Upper lobe of left lung (tissue), 4 donors: Measurements from ENCODE around the gene PTGIS.

Experiments
- EP300 ChIP-seq, 4 donors: sonication (generic); formaldehyde crosslinking; IDR thresholded peaks; one replicate each; pipeline ENCODE4 v1.5.1; 2017; ENCODE audit warnings: antibody characterized with exemption in 4 of 4, control low read depth in 2 of 4
- TF ChIP-seq, protein P1 (sequence below), 6 experiments: fragments of 450-650 bp in 4 of 6; fragments of 200-600 bp in 2 of 6; sonication (generic) in 2 of 6; IDR thresholded peaks; one replicate each; pipeline ENCODE4 v1.5.1; 2016 to 2019; ENCODE audit warnings: antibody characterized with exemption in 6 of 6

DNA sequence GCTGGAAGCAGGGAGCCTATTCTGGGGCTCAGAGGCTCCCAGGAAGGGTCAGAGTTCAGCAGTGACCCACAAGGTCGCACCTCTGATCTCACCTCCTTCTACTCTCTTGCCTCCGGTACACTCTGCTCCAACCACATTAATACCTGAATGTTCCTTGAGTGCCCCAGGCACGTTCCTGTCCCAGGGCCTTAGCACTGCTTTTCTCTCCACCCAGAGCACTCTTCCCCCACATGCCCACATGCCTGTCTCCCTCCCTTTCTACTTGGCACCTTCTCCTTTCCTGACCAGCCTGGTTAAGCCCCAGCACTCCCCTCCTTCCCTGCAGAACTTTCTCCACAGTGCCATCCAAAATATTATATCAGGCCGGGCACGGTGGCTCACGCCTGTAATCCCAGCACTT lies 98.9 kb downstream of the PTGIS start:
- TF ChIP-seq, protein P1, sequence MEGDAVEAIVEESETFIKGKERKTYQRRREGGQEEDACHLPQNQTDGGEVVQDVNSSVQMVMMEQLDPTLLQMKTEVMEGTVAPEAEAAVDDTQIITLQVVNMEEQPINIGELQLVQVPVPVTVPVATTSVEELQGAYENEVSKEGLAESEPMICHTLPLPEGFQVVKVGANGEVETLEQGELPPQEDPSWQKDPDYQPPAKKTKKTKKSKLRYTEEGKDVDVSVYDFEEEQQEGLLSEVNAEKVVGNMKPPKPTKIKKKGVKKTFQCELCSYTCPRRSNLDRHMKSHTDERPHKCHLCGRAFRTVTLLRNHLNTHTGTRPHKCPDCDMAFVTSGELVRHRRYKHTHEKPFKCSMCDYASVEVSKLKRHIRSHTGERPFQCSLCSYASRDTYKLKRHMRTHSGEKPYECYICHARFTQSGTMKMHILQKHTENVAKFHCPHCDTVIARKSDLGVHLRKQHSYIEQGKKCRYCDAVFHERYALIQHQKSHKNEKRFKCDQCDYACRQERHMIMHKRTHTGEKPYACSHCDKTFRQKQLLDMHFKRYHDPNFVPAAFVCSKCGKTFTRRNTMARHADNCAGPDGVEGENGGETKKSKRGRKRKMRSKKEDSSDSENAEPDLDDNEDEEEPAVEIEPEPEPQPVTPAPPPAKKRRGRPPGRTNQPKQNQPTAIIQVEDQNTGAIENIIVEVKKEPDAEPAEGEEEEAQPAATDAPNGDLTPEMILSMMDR (IDR thresholded peaks at IDR 0.05): no peak
- TF ChIP-seq EP300 (IDR thresholded peaks at IDR 0.05): no peak
